K562 (cell line): ENCODE results near the gene CSAD. TPM values are rescaled to one million over a fixed set of nuclear protein-coding genes. Genes with fewer than 3 reads are reported as not detected.

Experiments
- CREB1 ChIP-seq, 2 experiments: sonication (generic) in 1 of 2; formaldehyde crosslinking in 1 of 2; IDR thresholded peaks; 2 replicates each; pipeline versions ENCODE4 v1.6.1 to v1.8.0; 2012 to 2022; ENCODE audit warnings: inconsistent platforms in 1 of 2, mild to moderate bottlenecking in 1 of 2, missing genetic modification reagents in 1 of 2, moderate library complexity in 1 of 2
- CREB5 ChIP-seq: fragments of 250-450 bp; sonication (Bioruptor Pico); IDR thresholded peaks from 2 replicates; pipeline ENCODE4 v1.5.0; 2020; ENCODE audit warnings: mild to moderate bottlenecking
- ELF1 ChIP-seq: fragments of 200-800 bp; sonication (Bioruptor generic); IDR thresholded peaks from 2 replicates; pipeline ENCODE4 v1.6.1; 2016; ENCODE audit warnings: missing genetic modification characterization, missing compliant biosample characterization
- ETV6 ChIP-seq, 3 experiments: fragments of 150-350 bp in 1 of 3; sonication (generic) in 1 of 3; formaldehyde crosslinking in 1 of 3; IDR thresholded peaks; 2 replicates each; pipeline versions ENCODE4 v1.6.1 to v1.8.0; 2014 to 2022; ENCODE audit warnings: borderline replicate concordance in 2 of 3, low read depth in 2 of 3, antibody characterized with exemption in 1 of 3, low read length in 1 of 3, mild to moderate bottlenecking in 1 of 3, missing genetic modification reagents in 1 of 3
- HIVEP1 ChIP-seq: fragments of 250-450 bp; sonication (Bioruptor Pico); IDR thresholded peaks from 2 replicates; pipeline ENCODE4 v1.4.0; 2020; ENCODE audit warnings: mild to moderate bottlenecking
- HLTF ChIP-seq: fragments of 450-650 bp; IDR thresholded peaks from 2 replicates; pipeline ENCODE4 v1.6.1; 2016
- MYC ChIP-seq, 2 experiments: fragments of 250-450 bp in 1 of 2; sonication (Bioruptor Pico) in 1 of 2; IDR thresholded peaks; 2 replicates each; pipeline versions ENCODE4 v1.5.1 to v1.6.1; 2012 to 2021; ENCODE audit warnings: low read depth in 2 of 2, borderline replicate concordance in 1 of 2, improper control_type of control experiment in 1 of 2, low read length in 1 of 2, mild to moderate bottlenecking in 1 of 2, moderate library complexity in 1 of 2
- NFIC ChIP-seq: fragments of 450-650 bp; IDR thresholded peaks from 2 replicates; pipeline ENCODE4 v1.6.1; 2017; ENCODE audit warnings: mild to moderate bottlenecking, inconsistent platforms
- RBM15 ChIP-seq: fragments of 200-400 bp; formaldehyde crosslinking; IDR thresholded peaks from 2 replicates; pipeline ENCODE4 v1.6.1; 2018; ENCODE audit warnings: mild to moderate bottlenecking, low read length, moderate library complexity; ENCODE audit not compliant: insufficient read depth
- RBM22 ChIP-seq: fragments of 200-400 bp; formaldehyde crosslinking; IDR thresholded peaks from 2 replicates; pipeline ENCODE4 v1.6.1; 2018; ENCODE audit warnings: low read length, low read depth; ENCODE audit not compliant: poor library complexity, severe bottlenecking
- SMARCA5 ChIP-seq: fragments of 450-650 bp; IDR thresholded peaks from 2 replicates; pipeline ENCODE4 v1.6.1; 2016
- ZC3H8 ChIP-seq: fragments of 450-650 bp; IDR thresholded peaks from 2 replicates; pipeline ENCODE4 v1.6.1; 2017
- ZNF165 ChIP-seq: fragments of 250-450 bp; sonication (Bioruptor Pico); IDR thresholded peaks from 2 replicates; pipeline ENCODE4 v1.4.0; 2020; ENCODE audit warnings: borderline replicate concordance
- ZNF311 ChIP-seq: fragments of 250-450 bp; sonication (Bioruptor Pico); IDR thresholded peaks from 2 replicates; pipeline ENCODE4 v1.4.0; 2020; ENCODE audit warnings: mild to moderate bottlenecking, moderate library complexity
- ZNF511 ChIP-seq: sonication (generic); formaldehyde crosslinking; IDR thresholded peaks from 2 replicates; pipeline ENCODE4 v1.8.0; 2022; ENCODE audit warnings: mild to moderate bottlenecking, missing genetic modification reagents
- ZNF589 ChIP-seq: fragments of 200-800 bp; sonication (Bioruptor generic); IDR thresholded peaks from 2 replicates; pipeline ENCODE4 v1.6.1; 2016; ENCODE audit warnings: low read depth, missing genetic modification characterization, missing compliant biosample characterization
- polyA plus RNA-seq, 8 experiments: library from polyadenylated mRNA; depleted of rRNA in 4 of 8; stranded (reverse) in 5 of 8; unstranded in 3 of 8; fragments of >200 nt; fragmentation: Nextera tagmentation in 2 of 8; fragmentation: Illumina TruSeq in 1 of 8; extraction: Ambion mirVana in 2 of 8; extraction: Trizol in 1 of 8; gene quantifications; 2 replicates each; pipeline versions ENCODE4 v1.2.1 to v1.2.3, GENCODE V29; 2011 to 2014; ENCODE audit warnings: inconsistent platforms in 1 of 8, missing spikeins in 1 of 8
- total RNA-seq, 7 experiments: library from RNA; depleted of rRNA in 6 of 7; stranded (reverse); fragments of >200 nt in 6 of 7; fragmentation: Illumina TruSeq in 2 of 7; extraction: Trizol in 2 of 7; gene quantifications; 2 replicates each; pipeline versions ENCODE4 v1.2.1 to v1.2.3, GENCODE V29; 2011 to 2021; ENCODE audit warnings: low replicate concordance in 1 of 7
- TF ChIP-seq, protein P1 (sequence below), 3 experiments: fragments of 200-800 bp in 1 of 3; fragments of 250-450 bp in 1 of 3; fragments of 450-650 bp in 1 of 3; sonication (Bioruptor Pico) in 1 of 3; sonication (Bioruptor generic) in 1 of 3; formaldehyde crosslinking in 1 of 3; IDR thresholded peaks; 2 replicates each; pipeline versions ENCODE4 v1.6.1 to v1.8.0; 2016 to 2022; ENCODE audit warnings: mild to moderate bottlenecking in 2 of 3, missing genetic modification characterization in 2 of 3, missing compliant biosample characterization in 1 of 3, moderate library complexity in 1 of 3

CSAD gene
- total and polyA plus RNA-seq, 9 of the 15 experiments (the other 6 are each of a cell fraction or from before 2014, with no cell fraction given), result 1.8 to 19.6 (median 8.1) TPM

DNA sequence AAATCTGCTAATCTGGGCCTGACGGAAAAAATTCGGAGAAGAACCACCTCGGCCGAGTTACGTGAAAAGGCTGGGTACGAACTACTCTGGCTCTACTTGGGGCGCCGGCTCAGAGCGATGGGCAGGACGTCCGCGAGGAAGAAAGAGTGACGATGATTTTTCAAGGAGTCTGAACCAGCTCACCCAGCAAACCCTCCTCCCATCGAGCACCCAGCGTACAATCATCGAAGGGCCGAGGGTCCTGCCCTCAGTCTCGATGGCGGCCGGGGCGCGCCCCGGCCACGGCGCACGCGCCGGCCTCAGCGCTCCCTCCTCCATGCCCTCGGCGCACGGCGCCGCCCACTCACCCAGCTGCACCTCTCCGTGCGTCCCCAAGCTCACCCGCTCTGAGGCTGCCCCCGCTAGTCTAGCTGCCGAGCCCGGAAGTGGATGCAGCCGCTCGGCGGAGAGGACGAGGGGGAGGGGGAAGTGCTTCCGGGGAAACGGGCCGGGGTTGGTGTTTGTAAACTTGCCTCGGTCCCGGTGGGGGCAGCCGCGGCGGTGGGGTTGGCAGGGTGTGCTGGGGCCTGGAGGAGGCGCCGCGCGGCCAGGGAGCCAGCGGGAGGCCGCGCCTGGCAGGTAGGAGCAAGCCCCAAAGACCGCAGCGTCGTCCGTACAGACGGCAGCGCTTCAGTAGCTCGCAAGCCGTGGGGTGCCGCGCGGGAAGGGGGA, at the start of gene CSAD, which contains the start of gene ZNF740 (continued):
- peak; percentile 67 for TF ChIP-seq ZNF511
- TF ChIP-seq ZNF165, result no peak
- TF ChIP-seq HLTF, result no peak; the same call in 1 of the 2 replicates
- no peak for TF ChIP-seq ZNF311 (CRISPR knock-in tag)
- no peak for TF ChIP-seq ZC3H8
- TF ChIP-seq NFIC, result no peak; the same call in 1 of the 2 replicates
- TF ChIP-seq ZNF589 (CRISPR knock-in tag), result 0 out of 2 replicates have a peak, but pooled peaks have one; percentile 55
- no peak for TF ChIP-seq CREB5
- TF ChIP-seq HIVEP1 (CRISPR knock-in tag), result no peak
- peak; percentile 60 to 78; a peak in 3 of 4 replicates for TF ChIP-seq ETV6 (IDR thresholded peaks at IDR 0.05; ENCODE audit: borderline replicate concordance in 1 of 2, low read depth in 2 of 2, low read length in 1 of 2)
- no peak for TF ChIP-seq ETV6 (CRISPR knock-in tag; IDR thresholded peaks at IDR 0.05; ENCODE audit: borderline replicate concordance)
- no peak for TF ChIP-seq SMARCA5
- TF ChIP-seq CREB1 (IDR thresholded peaks at IDR 0.05), result peak; percentile 52
- peak; percentile 67 for TF ChIP-seq CREB1 (CRISPR knock-in tag; IDR thresholded peaks at IDR 0.05)
- no peak for TF ChIP-seq RBM22
- TF ChIP-seq RBM15, result no peak
- peak; percentile 62; the same call in 1 of the 2 replicates for TF ChIP-seq MYC (IDR thresholded peaks at IDR 0.05; ENCODE audit: low read depth, low read length)
- TF ChIP-seq MYC (CRISPR knock-in tag; IDR thresholded peaks at IDR 0.05; ENCODE audit: borderline replicate concordance, low read depth), result no peak
- TF ChIP-seq, protein P1, sequence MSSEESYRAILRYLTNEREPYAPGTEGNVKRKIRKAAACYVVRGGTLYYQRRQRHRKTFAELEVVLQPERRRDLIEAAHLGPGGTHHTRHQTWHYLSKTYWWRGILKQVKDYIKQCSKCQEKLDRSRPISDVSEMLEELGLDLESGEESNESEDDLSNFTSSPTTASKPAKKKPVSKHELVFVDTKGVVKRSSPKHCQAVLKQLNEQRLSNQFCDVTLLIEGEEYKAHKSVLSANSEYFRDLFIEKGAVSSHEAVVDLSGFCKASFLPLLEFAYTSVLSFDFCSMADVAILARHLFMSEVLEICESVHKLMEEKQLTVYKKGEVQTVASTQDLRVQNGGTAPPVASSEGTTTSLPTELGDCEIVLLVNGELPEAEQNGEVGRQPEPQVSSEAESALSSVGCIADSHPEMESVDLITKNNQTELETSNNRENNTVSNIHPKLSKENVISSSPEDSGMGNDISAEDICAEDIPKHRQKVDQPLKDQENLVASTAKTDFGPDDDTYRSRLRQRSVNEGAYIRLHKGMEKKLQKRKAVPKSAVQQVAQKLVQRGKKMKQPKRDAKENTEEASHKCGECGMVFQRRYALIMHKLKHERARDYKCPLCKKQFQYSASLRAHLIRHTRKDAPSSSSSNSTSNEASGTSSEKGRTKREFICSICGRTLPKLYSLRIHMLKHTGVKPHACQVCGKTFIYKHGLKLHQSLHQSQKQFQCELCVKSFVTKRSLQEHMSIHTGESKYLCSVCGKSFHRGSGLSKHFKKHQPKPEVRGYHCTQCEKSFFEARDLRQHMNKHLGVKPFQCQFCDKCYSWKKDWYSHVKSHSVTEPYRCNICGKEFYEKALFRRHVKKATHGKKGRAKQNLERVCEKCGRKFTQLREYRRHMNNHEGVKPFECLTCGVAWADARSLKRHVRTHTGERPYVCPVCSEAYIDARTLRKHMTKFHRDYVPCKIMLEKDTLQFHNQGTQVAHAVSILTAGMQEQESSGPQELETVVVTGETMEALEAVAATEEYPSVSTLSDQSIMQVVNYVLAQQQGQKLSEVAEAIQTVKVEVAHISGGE (CRISPR knock-in tag; IDR thresholded peaks at IDR 0.05), result peak in 2 of 3 experiments; percentile 43 to 95; a peak in 2 of 6 replicates
- TF ChIP-seq ELF1 (tag), result peak; percentile 92
